ENCODE measurements around the gene MICALL2. TPM values are rescaled to one million over a fixed set of nuclear protein-coding genes. Genes with fewer than 3 reads are reported as not detected.

MICALL2 gene
- total RNA-seq, 1 experiment from 2014 or later = 15.7 TPM

DNA sequence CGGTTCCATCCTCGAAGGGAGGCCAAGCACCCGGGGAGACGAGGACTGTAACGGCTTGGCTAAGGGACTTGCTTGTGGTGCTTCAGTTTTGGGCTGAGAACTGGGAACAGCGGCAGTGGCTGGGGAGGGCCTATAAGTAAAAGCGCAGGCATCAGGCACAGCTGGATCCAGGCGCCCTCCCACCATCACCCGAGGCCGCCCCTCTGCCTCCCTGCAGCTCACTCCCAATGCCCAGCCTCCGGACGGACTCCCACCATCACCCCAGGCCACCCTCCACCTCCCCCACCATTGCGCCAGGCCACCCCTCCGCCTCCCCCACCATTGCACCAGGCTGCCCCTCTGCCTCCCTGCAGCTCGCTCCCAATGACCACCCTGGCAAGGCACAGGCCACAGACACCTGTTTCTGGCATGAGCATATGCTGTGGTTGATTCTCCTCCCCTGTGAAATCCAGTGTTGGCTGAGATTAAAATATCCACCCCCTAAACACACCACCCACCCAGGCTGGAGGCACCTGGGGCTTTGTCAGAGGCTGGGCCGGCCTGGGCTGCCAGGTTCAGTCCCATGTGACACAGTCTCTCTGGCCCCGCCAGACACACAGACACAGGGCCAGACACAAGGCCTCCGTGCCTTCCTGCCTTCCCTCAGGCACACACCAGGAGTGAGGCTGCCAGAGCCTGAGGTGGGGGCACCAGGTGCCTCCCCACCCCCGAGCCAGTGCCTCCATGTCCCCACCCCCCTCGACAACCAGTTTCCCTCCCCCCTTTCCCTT, 16.7 kb downstream of the MICALL2 start:
- H3K36me3 Mint-ChIP-seq = no peaks in the 10 kb centered on the region

More for the DNA sequence above, 16.7 kb downstream of the MICALL2 start:
- H3K9me3 Mint-ChIP-seq = peaks cover 4% of the 10 kb centered on the region; the same call in 1 of the 2 replicates
- H3K27me3 Mint-ChIP-seq (ENCODE audit: low read depth) = no peaks in the 10 kb centered on the region
- DNase-seq (ENCODE audit: low spot score) (no peak), ATAC-seq (no peak)
- ChIA-PET CTCF (interaction anchor here (1.6 to 3.2 kb wide), 2 partner anchors 10 to 32 kb away, joined by 4 to 19 read pairs; no protein-coding TSS in a partner anchor), POLR2A (no interaction called here)
- TF ChIP-seq CBFB (CRISPR knock-in tag; IDR thresholded peaks at IDR 0.05; ENCODE audit: low read depth) (no peak), HMGA2 (CRISPR knock-in tag; IDR thresholded peaks at IDR 0.05) (no peak), ZNF396 (CRISPR knock-in tag; IDR thresholded peaks at IDR 0.05; ENCODE audit: borderline replicate concordance) (no peak), ZBTB21 (CRISPR knock-in tag; IDR thresholded peaks at IDR 0.05; ENCODE audit: borderline replicate concordance) (no peak), TCF7 (CRISPR knock-in tag; IDR thresholded peaks at IDR 0.05; ENCODE audit: low read depth) (no peak), ZNF671 (CRISPR knock-in tag; IDR thresholded peaks at IDR 0.05) (no peak), JAZF1 (CRISPR knock-in tag; IDR thresholded peaks at IDR 0.05) (no peak), OVOL2 (CRISPR knock-in tag; IDR thresholded peaks at IDR 0.05; ENCODE audit: borderline replicate concordance) (no peak)
- TF ChIP-seq, protein P1, sequence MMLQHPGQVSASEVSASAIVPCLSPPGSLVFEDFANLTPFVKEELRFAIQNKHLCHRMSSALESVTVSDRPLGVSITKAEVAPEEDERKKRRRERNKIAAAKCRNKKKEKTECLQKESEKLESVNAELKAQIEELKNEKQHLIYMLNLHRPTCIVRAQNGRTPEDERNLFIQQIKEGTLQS (CRISPR knock-in tag; conservative IDR thresholded peaks at IDR 0.05) = no peak
- TF ChIP-seq, protein P2, sequence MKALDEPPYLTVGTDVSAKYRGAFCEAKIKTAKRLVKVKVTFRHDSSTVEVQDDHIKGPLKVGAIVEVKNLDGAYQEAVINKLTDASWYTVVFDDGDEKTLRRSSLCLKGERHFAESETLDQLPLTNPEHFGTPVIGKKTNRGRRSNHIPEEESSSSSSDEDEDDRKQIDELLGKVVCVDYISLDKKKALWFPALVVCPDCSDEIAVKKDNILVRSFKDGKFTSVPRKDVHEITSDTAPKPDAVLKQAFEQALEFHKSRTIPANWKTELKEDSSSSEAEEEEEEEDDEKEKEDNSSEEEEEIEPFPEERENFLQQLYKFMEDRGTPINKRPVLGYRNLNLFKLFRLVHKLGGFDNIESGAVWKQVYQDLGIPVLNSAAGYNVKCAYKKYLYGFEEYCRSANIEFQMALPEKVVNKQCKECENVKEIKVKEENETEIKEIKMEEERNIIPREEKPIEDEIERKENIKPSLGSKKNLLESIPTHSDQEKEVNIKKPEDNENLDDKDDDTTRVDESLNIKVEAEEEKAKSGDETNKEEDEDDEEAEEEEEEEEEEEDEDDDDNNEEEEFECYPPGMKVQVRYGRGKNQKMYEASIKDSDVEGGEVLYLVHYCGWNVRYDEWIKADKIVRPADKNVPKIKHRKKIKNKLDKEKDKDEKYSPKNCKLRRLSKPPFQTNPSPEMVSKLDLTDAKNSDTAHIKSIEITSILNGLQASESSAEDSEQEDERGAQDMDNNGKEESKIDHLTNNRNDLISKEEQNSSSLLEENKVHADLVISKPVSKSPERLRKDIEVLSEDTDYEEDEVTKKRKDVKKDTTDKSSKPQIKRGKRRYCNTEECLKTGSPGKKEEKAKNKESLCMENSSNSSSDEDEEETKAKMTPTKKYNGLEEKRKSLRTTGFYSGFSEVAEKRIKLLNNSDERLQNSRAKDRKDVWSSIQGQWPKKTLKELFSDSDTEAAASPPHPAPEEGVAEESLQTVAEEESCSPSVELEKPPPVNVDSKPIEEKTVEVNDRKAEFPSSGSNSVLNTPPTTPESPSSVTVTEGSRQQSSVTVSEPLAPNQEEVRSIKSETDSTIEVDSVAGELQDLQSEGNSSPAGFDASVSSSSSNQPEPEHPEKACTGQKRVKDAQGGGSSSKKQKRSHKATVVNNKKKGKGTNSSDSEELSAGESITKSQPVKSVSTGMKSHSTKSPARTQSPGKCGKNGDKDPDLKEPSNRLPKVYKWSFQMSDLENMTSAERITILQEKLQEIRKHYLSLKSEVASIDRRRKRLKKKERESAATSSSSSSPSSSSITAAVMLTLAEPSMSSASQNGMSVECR (CRISPR knock-in tag; IDR thresholded peaks at IDR 0.05; ENCODE audit: borderline replicate concordance) = no peak
- TF ChIP-seq, protein P3, sequence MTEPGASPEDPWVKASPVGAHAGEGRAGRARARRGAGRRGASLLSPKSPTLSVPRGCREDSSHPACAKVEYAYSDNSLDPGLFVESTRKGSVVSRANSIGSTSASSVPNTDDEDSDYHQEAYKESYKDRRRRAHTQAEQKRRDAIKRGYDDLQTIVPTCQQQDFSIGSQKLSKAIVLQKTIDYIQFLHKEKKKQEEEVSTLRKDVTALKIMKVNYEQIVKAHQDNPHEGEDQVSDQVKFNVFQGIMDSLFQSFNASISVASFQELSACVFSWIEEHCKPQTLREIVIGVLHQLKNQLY (CRISPR knock-in tag; IDR thresholded peaks at IDR 0.05) = no peak
- TF ChIP-seq, protein P4, sequence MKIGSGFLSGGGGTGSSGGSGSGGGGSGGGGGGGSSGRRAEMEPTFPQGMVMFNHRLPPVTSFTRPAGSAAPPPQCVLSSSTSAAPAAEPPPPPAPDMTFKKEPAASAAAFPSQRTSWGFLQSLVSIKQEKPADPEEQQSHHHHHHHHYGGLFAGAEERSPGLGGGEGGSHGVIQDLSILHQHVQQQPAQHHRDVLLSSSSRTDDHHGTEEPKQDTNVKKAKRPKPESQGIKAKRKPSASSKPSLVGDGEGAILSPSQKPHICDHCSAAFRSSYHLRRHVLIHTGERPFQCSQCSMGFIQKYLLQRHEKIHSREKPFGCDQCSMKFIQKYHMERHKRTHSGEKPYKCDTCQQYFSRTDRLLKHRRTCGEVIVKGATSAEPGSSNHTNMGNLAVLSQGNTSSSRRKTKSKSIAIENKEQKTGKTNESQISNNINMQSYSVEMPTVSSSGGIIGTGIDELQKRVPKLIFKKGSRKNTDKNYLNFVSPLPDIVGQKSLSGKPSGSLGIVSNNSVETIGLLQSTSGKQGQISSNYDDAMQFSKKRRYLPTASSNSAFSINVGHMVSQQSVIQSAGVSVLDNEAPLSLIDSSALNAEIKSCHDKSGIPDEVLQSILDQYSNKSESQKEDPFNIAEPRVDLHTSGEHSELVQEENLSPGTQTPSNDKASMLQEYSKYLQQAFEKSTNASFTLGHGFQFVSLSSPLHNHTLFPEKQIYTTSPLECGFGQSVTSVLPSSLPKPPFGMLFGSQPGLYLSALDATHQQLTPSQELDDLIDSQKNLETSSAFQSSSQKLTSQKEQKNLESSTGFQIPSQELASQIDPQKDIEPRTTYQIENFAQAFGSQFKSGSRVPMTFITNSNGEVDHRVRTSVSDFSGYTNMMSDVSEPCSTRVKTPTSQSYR (CRISPR knock-in tag; IDR thresholded peaks at IDR 0.05) = no peak
- TF ChIP-seq, protein P5, sequence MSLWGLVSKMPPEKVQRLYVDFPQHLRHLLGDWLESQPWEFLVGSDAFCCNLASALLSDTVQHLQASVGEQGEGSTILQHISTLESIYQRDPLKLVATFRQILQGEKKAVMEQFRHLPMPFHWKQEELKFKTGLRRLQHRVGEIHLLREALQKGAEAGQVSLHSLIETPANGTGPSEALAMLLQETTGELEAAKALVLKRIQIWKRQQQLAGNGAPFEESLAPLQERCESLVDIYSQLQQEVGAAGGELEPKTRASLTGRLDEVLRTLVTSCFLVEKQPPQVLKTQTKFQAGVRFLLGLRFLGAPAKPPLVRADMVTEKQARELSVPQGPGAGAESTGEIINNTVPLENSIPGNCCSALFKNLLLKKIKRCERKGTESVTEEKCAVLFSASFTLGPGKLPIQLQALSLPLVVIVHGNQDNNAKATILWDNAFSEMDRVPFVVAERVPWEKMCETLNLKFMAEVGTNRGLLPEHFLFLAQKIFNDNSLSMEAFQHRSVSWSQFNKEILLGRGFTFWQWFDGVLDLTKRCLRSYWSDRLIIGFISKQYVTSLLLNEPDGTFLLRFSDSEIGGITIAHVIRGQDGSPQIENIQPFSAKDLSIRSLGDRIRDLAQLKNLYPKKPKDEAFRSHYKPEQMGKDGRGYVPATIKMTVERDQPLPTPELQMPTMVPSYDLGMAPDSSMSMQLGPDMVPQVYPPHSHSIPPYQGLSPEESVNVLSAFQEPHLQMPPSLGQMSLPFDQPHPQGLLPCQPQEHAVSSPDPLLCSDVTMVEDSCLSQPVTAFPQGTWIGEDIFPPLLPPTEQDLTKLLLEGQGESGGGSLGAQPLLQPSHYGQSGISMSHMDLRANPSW (CRISPR knock-in tag; conservative IDR thresholded peaks at IDR 0.05; ENCODE audit: low read depth) = no peak
- TF ChIP-seq, protein P6, sequence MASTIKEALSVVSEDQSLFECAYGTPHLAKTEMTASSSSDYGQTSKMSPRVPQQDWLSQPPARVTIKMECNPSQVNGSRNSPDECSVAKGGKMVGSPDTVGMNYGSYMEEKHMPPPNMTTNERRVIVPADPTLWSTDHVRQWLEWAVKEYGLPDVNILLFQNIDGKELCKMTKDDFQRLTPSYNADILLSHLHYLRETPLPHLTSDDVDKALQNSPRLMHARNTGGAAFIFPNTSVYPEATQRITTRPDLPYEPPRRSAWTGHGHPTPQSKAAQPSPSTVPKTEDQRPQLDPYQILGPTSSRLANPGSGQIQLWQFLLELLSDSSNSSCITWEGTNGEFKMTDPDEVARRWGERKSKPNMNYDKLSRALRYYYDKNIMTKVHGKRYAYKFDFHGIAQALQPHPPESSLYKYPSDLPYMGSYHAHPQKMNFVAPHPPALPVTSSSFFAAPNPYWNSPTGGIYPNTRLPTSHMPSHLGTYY (CRISPR knock-in tag; IDR thresholded peaks at IDR 0.05) = no peak
- TF ChIP-seq, protein P7, sequence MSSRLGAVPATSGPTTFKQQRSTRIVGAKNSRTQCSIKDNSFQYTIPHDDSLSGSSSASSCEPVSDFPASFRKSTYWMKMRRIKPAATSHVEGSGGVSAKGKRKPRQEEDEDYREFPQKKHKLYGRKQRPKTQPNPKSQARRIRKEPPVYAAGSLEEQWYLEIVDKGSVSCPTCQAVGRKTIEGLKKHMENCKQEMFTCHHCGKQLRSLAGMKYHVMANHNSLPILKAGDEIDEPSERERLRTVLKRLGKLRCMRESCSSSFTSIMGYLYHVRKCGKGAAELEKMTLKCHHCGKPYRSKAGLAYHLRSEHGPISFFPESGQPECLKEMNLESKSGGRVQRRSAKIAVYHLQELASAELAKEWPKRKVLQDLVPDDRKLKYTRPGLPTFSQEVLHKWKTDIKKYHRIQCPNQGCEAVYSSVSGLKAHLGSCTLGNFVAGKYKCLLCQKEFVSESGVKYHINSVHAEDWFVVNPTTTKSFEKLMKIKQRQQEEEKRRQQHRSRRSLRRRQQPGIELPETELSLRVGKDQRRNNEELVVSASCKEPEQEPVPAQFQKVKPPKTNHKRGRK (CRISPR knock-in tag; IDR thresholded peaks at IDR 0.05; ENCODE audit: borderline replicate concordance) = no peak
- no peaks in the 10 kb centered on the region for H3K4me1 Mint-ChIP-seq
- H3K27ac Mint-ChIP-seq = no peak overlapping the region
- H3K4me3 Mint-ChIP-seq = no peak overlapping the region
